Renal cortex interstitium (tissue), 3 donors: Measurements from ENCODE around the gene TXNL1. TPM values are rescaled to one million over a fixed set of nuclear protein-coding genes. Genes with fewer than 3 reads are reported as not detected.

Experiments used
- polyA plus RNA-seq, 3 donors: library from polyadenylated mRNA; unstranded; fragments of 120-200 nt; gene quantifications; one replicate each; pipeline ENCODE4 v1.2.1, GENCODE V29; 2013; ENCODE audit not compliant: insufficient read length in 3 of 3

The TXNL1 gene
- polyA plus RNA-seq, 3 donors = 102 to 115 (median 106) TPM

Other genes starting within 250 kb of the TXNL1 start
- gene WDR7, start 12.8 kb upstream of the TXNL1 start, polyA plus RNA-seq = 10 to 100 TPM; 10.5 to 14.1 (median 12.5) TPM